ENCODE data around the gene OSTM1. TPM values are rescaled to one million over a fixed set of nuclear protein-coding genes. Genes with fewer than 3 reads are reported as not detected.
"Not testable (repeated sequence)": the region's sequence is repeated elsewhere in the genome, so short reads cannot be mapped to it uniquely, and the experiment has no call there.

OSTM1 gene
- polyA plus RNA-seq, 6 donors from 2014 or later = 22.3 to 35.6 (median 32.8) TPM

- H3K27ac Mint-ChIP-seq = peak overlapping the region in 1 of 6 donors; percentile 82
- DNase-seq (no peak), ATAC-seq (ENCODE audit: low read depth in 2 of 2) (no peak)
- no peaks in the 10 kb centered on the region for H3K4me1 Mint-ChIP-seq
- peak overlapping the region in 1 of 8 donors; percentile 4 for H3K4me3 Mint-ChIP-seq
- H3K36me3 Mint-ChIP-seq = peaks cover 0 to 10% of the 10 kb centered on the region in 2 donors
- H3K27me3 Mint-ChIP-seq = no peaks in the 10 kb centered on the region
- no peaks in the 10 kb centered on the region for H3K9me3 Mint-ChIP-seq
These were observed 45.2 kb downstream of the OSTM1 start for GRCh38 chr6:108029226-108029921.

- no peak overlapping the region for H3K4me3 Mint-ChIP-seq
- peaks cover 0 to 1% of the 10 kb centered on the region in 2 donors for H3K36me3 Mint-ChIP-seq
- no peaks in the 10 kb centered on the region for H3K27me3 Mint-ChIP-seq
- no peak overlapping the region for H3K27ac Mint-ChIP-seq
- H3K9me3 Mint-ChIP-seq = no peaks in the 10 kb centered on the region
- H3K4me1 Mint-ChIP-seq = no peaks in the 10 kb centered on the region
- DNase-seq (no peak), ATAC-seq (ENCODE audit: low read depth in 2 of 2) (no peak)
These were observed 46.9 kb downstream of the OSTM1 start for GRCh38 chr6:108027594-108027993.

- Mint-ChIP-seq H3K9me3 (no peaks in the 10 kb centered on the region), H3K36me3 (no peaks in the 10 kb centered on the region), H3K27ac (no peak overlapping the region), H3K4me1 (no peaks in the 10 kb centered on the region), H3K27me3 (no peaks in the 10 kb centered on the region), H3K4me3 (no peak overlapping the region)
- ATAC-seq (ENCODE audit: low read depth in 2 of 2) = no peak
- no peak for DNase-seq
These were observed 47.5 kb downstream of the OSTM1 start for GRCh38 chr6:108027056-108027455.

GRCh38 chr6:108024427-108025073, 50.0 kb downstream of the OSTM1 start:
- no peaks in the 10 kb centered on the region for H3K4me1 Mint-ChIP-seq
- no peak overlapping the region for H3K4me3 Mint-ChIP-seq
- H3K36me3 Mint-ChIP-seq = no peaks in the 10 kb centered on the region
- H3K27me3 Mint-ChIP-seq = no peaks in the 10 kb centered on the region
- ATAC-seq (ENCODE audit: low read depth in 2 of 2) (no peak), DNase-seq (no peak)
- peak overlapping the region in 1 of 6 donors; percentile 72 for H3K27ac Mint-ChIP-seq
- no peaks in the 10 kb centered on the region for H3K9me3 Mint-ChIP-seq

- DNase-seq (no peak), ATAC-seq (ENCODE audit: low read depth in 2 of 2) (no peak)
- Mint-ChIP-seq H3K27me3 (peaks cover 0 to 6% (median 0%) of the 10 kb centered on the region in 3 donors), H3K27ac (no peak overlapping the region), H3K4me1 (no peaks in the 10 kb centered on the region), H3K4me3 (no peak overlapping the region), H3K9me3 (peaks cover 6 to 12% (median 8%) of the 10 kb centered on the region in 7 donors), H3K36me3 (peaks cover 7 to 12% of the 10 kb centered on the region in 2 donors)
These were observed 53.9 kb downstream of the OSTM1 start for GRCh38 chr6:108020472-108021116.

- not testable (repeated sequence) for H3K27ac Mint-ChIP-seq; DNase-seq; H3K4me3 Mint-ChIP-seq; H3K4me1 Mint-ChIP-seq; ATAC-seq (ENCODE audit: low read depth in 2 of 2)
- Mint-ChIP-seq H3K27me3 (peaks cover 0 to 19% (median 0%) of the 10 kb centered on the region in 3 donors), H3K9me3 (peaks cover 8 to 31% (median 18%) of the 10 kb centered on the region in 7 donors), H3K36me3 (peaks cover 7 to 32% of the 10 kb centered on the region in 2 donors)
These were observed 58.3 kb downstream of the OSTM1 start for GRCh38 chr6:108016283-108016682.

GRCh38 chr6:108013787-108014439, 60.6 kb downstream of the OSTM1 start:
- ATAC-seq (ENCODE audit: low read depth in 2 of 2) (no peak), DNase-seq (no peak)
- H3K27ac Mint-ChIP-seq = no peak overlapping the region
- no peaks in the 10 kb centered on the region for H3K4me1 Mint-ChIP-seq
- H3K27me3 Mint-ChIP-seq = peaks cover 0 to 26% (median 0%) of the 10 kb centered on the region in 3 donors
- H3K36me3 Mint-ChIP-seq = peaks cover 14 to 43% of the 10 kb centered on the region in 2 donors
- peaks cover 17 to 43% (median 29%) of the 10 kb centered on the region in 7 donors for H3K9me3 Mint-ChIP-seq
- H3K4me3 Mint-ChIP-seq = no peak overlapping the region

GRCh38 chr6:108009894-108010293, 64.6 kb downstream of the OSTM1 start:
- Mint-ChIP-seq H3K4me1 (no peaks in the 10 kb centered on the region), H3K27me3 (peaks cover 0 to 19% (median 0%) of the 10 kb centered on the region in 3 donors), H3K9me3 (peaks cover 10 to 42% (median 27%) of the 10 kb centered on the region in 7 donors), H3K36me3 (peaks cover 9 to 26% of the 10 kb centered on the region in 2 donors), H3K27ac (no peak overlapping the region), H3K4me3 (no peak overlapping the region)
- no peak for DNase-seq
- no peak for ATAC-seq (ENCODE audit: low read depth in 2 of 2)

- H3K4me1 Mint-ChIP-seq; DNase-seq; H3K27ac Mint-ChIP-seq; H3K4me3 Mint-ChIP-seq; ATAC-seq (ENCODE audit: low read depth in 2 of 2): not testable (repeated sequence)
- H3K27me3 Mint-ChIP-seq = peaks cover 0 to 15% (median 0%) of the 10 kb centered on the region in 3 donors
- peaks cover 10 to 35% (median 24%) of the 10 kb centered on the region in 7 donors for H3K9me3 Mint-ChIP-seq
- H3K36me3 Mint-ChIP-seq = peaks cover 9 to 21% of the 10 kb centered on the region in 2 donors
These were observed 65.3 kb downstream of the OSTM1 start for GRCh38 chr6:108009258-108009657.

GRCh38 chr6:108008363-108008762, 66.2 kb downstream of the OSTM1 start:
- Mint-ChIP-seq H3K9me3 (peaks cover 8 to 28% (median 19%) of the 10 kb centered on the region in 7 donors), H3K4me3 (no peak overlapping the region), H3K27ac (no peak overlapping the region), H3K36me3 (peaks cover 9 to 13% of the 10 kb centered on the region in 2 donors), H3K27me3 (peaks cover 0 to 8% (median 0%) of the 10 kb centered on the region in 3 donors), H3K4me1 (no peaks in the 10 kb centered on the region)
- ATAC-seq (ENCODE audit: low read depth in 2 of 2) (no peak), DNase-seq (no peak)

- peaks cover 5 to 7% (median 6%) of the 10 kb centered on the region in 3 donors for H3K4me1 Mint-ChIP-seq
- H3K36me3 Mint-ChIP-seq = peaks cover 9 to 13% of the 10 kb centered on the region in 2 donors
- peaks cover 8 to 28% (median 17%) of the 10 kb centered on the region in 7 donors for H3K9me3 Mint-ChIP-seq
- no peak overlapping the region for H3K4me3 Mint-ChIP-seq
- no peak for DNase-seq
- no peak overlapping the region for H3K27ac Mint-ChIP-seq
- ATAC-seq (ENCODE audit: low read depth in 2 of 2) = no peak
- peaks cover 0 to 8% (median 0%) of the 10 kb centered on the region in 3 donors for H3K27me3 Mint-ChIP-seq
These were observed 68.6 kb downstream of the OSTM1 start for GRCh38 chr6:108005961-108006360.

GRCh38 chr6:108004861-108005260, 69.7 kb downstream of the OSTM1 start:
- DNase-seq (no peak), ATAC-seq (ENCODE audit: low read depth in 2 of 2) (no peak)
- Mint-ChIP-seq H3K9me3 (peaks cover 8 to 26% (median 14%) of the 10 kb centered on the region in 7 donors), H3K27me3 (peaks cover 0 to 11% (median 0%) of the 10 kb centered on the region in 3 donors), H3K4me1 (peaks cover 5 to 7% (median 6%) of the 10 kb centered on the region in 3 donors), H3K36me3 (peaks cover 9 to 12% of the 10 kb centered on the region in 2 donors), H3K27ac (no peak overlapping the region), H3K4me3 (peak overlapping the region in 1 of 8 donors; percentile 16)

All from naive B cell (primary cell).